IPS-20b (cell line): ENCODE results near the gene BCAS3.

ENCODE experiments used
- H3K27ac ChIP-seq: one replicate; pipeline ENCODE4 v1.5.1; 2013; ENCODE audit warnings: low read length
- H3K27me3 ChIP-seq: 2 replicates; pipeline ENCODE4 v1.6.1; 2013; ENCODE audit warnings: mild to moderate bottlenecking, low read length, inconsistent platforms; ENCODE audit not compliant: insufficient read depth
- H3K36me3 ChIP-seq: 2 replicates; pipeline ENCODE4 v1.6.1; 2013; ENCODE audit warnings: low read depth, mild to moderate bottlenecking, inconsistent platforms, low read length, moderate library complexity; ENCODE audit not compliant: insufficient read depth
- H3K4me1 ChIP-seq: 2 replicates; pipeline ENCODE4 v1.6.1; 2013; ENCODE audit warnings: mild to moderate bottlenecking, control low read depth, inconsistent platforms, low read length, moderate library complexity; ENCODE audit not compliant: insufficient read depth
- H3K4me3 ChIP-seq: 2 replicates; pipeline ENCODE4 v1.5.1; 2013; ENCODE audit warnings: mild to moderate bottlenecking, low read length, inconsistent platforms
- H3K9ac ChIP-seq: 2 replicates; pipeline ENCODE4 v1.6.1; 2013; ENCODE audit warnings: low read depth, mild to moderate bottlenecking, inconsistent platforms, low read length, moderate library complexity
- H3K9me3 ChIP-seq: 2 replicates; pipeline ENCODE4 v1.6.1; 2013; ENCODE audit warnings: mild to moderate bottlenecking, low read depth, low read length, inconsistent platforms; ENCODE audit not compliant: insufficient read depth

BCAS3 gene

GRCh38 chr17:60676758-60677307 is 818 bp upstream of the BCAS3 start:
- Histone ChIP-seq H3K36me3 (no peaks in the 10 kb centered on the region), H3K4me3 (peak overlapping the region; percentile 84), H3K27me3 (no peaks in the 10 kb centered on the region), H3K9ac (peak overlapping the region; percentile 67), H3K9me3 (no peaks in the 10 kb centered on the region), H3K27ac (no peak overlapping the region), H3K4me1 (no peaks in the 10 kb centered on the region)

DNA sequence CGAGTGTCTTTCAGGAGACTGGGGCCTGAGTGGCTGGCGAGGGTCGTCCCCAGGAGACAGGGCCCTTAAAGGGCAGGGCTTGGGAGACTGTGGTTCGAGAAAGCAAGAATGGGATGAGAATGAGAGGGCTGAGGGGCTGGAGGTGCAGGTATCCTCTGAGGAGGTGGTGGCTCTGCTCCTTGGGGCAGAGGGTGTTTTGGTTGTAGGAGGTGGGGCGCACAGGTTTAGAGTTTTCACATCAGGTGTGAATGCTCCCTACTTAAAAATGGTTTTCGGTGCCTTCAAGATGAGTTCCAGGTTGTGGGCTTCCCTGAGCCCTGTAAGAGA is 430 bp downstream of the BCAS3 start:
- H3K36me3 ChIP-seq = no peaks in the 10 kb centered on the region
- peak overlapping the region; percentile 84 for H3K4me3 ChIP-seq
- H3K9ac ChIP-seq = peak overlapping the region; percentile 67; the same call in 1 of the 2 replicates
- no peaks in the 10 kb centered on the region for H3K9me3 ChIP-seq
- no peaks in the 10 kb centered on the region for H3K27me3 ChIP-seq
- H3K4me1 ChIP-seq = no peaks in the 10 kb centered on the region
- no peak overlapping the region for H3K27ac ChIP-seq

DNA sequence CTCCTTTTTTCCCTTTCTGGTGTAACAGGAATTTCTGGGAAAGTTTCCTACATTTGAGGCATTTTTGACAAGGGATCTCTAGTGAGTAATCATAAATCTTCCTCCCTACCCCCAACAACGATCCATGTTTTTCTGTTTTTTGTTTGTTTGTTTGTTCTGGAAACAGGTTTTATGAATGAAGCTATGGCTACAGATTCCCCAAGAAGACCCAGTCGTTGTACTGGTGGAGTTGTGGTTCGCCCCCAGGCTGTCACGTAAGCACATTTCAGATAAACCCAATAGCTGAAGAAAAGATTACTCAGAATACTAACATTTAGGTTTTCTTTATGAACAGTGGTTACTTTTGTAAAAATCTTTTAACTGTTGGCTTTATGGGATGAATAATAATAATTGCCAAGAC is 1.6 kb downstream of the BCAS3 start:
- H3K27ac ChIP-seq = no peak overlapping the region
- H3K27me3 ChIP-seq = no peaks in the 10 kb centered on the region
- H3K4me3 ChIP-seq = no peak overlapping the region
- H3K9ac ChIP-seq = no peak overlapping the region
- no peaks in the 10 kb centered on the region for H3K4me1 ChIP-seq
- H3K36me3 ChIP-seq = no peaks in the 10 kb centered on the region
- H3K9me3 ChIP-seq = no peaks in the 10 kb centered on the region

GRCh38 chr17:60680754-60681153 is 3.1 kb downstream of the BCAS3 start:
- Histone ChIP-seq H3K9me3 (no peaks in the 10 kb centered on the region), H3K27ac (no peak overlapping the region), H3K4me1 (no peaks in the 10 kb centered on the region), H3K36me3 (no peaks in the 10 kb centered on the region), H3K4me3 (no peak overlapping the region), H3K27me3 (no peaks in the 10 kb centered on the region), H3K9ac (no peak overlapping the region)

DNA sequence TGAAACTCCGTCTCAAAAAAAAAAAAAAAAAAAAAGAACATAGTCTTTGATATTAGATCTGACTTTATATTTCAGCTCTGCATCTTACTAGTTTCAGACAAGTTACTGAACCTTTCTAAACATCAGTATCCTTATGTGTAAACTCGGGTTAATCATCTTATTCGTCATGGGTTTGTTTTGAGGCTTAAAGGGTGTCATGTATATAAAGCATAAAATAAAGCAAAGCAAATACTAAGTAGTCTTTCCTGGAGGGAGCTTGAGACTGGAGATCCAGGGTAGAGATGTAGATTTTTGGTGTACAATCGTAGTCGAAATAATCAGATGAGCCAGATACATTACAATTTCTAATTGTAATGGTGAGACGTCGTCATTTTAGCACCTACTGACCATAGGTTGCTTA is 7.8 kb downstream of the BCAS3 start:
- H3K36me3 ChIP-seq = no peaks in the 10 kb centered on the region
- no peaks in the 10 kb centered on the region for H3K27me3 ChIP-seq
- no peak overlapping the region for H3K9ac ChIP-seq
- H3K4me3 ChIP-seq = no peak overlapping the region
- H3K4me1 ChIP-seq = no peaks in the 10 kb centered on the region
- no peaks in the 10 kb centered on the region for H3K9me3 ChIP-seq
- no peak overlapping the region for H3K27ac ChIP-seq

GRCh38 chr17:60695960-60696359 is 18.3 kb downstream of the BCAS3 start:
- H3K9me3 ChIP-seq = no peaks in the 10 kb centered on the region

DNA sequence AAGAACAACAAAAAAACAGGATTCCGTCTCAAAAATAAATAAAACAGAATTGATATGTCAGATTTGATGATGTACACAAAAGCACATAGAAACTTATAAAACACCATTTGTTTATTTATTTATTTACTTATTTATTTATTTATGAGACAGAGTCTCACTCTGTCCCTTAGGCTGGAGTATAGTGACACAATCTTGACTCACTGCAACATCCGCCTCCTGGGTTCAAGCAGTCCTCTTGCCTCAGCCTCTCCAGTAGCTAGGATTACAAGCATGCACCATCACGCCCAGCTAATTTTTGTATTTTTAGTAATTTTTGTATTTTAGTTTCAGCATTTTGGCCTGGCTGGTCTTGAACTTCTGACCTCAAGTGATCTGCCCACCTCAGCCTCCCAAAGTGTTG is 21.4 kb downstream of the BCAS3 start:
- H3K4me1 ChIP-seq = no peaks in the 10 kb centered on the region

More at GRCh38 chr17:60695960-60696359, 18.3 kb downstream of the BCAS3 start:
- H3K4me3 ChIP-seq = no peak overlapping the region
- no peak overlapping the region for H3K9ac ChIP-seq
- no peak overlapping the region for H3K27ac ChIP-seq
- H3K4me1 ChIP-seq = no peaks in the 10 kb centered on the region
- no peaks in the 10 kb centered on the region for H3K27me3 ChIP-seq
- H3K36me3 ChIP-seq = no peaks in the 10 kb centered on the region

GRCh38 chr17:60704170-60704569 is 26.5 kb downstream of the BCAS3 start:
- H3K9me3 ChIP-seq = no peaks in the 10 kb centered on the region
- H3K27me3 ChIP-seq = no peaks in the 10 kb centered on the region
- H3K4me3 ChIP-seq = no peak overlapping the region
- no peaks in the 10 kb centered on the region for H3K4me1 ChIP-seq
- H3K27ac ChIP-seq = no peak overlapping the region
- H3K9ac ChIP-seq = no peak overlapping the region
- H3K36me3 ChIP-seq = no peaks in the 10 kb centered on the region

More for the DNA sequence above, 21.4 kb downstream of the BCAS3 start:
- Histone ChIP-seq H3K27ac (no peak overlapping the region), H3K36me3 (no peaks in the 10 kb centered on the region), H3K9ac (no peak overlapping the region), H3K27me3 (no peaks in the 10 kb centered on the region), H3K9me3 (no peaks in the 10 kb centered on the region), H3K4me3 (no peak overlapping the region)

- H3K9ac ChIP-seq = no peak overlapping the region
- no peaks in the 10 kb centered on the region for H3K9me3 ChIP-seq
- H3K4me3 ChIP-seq = no peak overlapping the region
- H3K27ac ChIP-seq = no peak overlapping the region
- H3K4me1 ChIP-seq = no peaks in the 10 kb centered on the region
- no peaks in the 10 kb centered on the region for H3K36me3 ChIP-seq
- no peaks in the 10 kb centered on the region for H3K27me3 ChIP-seq
Observed at GRCh38 chr17:60712675-60713074, 35.0 kb downstream of the BCAS3 start.

DNA sequence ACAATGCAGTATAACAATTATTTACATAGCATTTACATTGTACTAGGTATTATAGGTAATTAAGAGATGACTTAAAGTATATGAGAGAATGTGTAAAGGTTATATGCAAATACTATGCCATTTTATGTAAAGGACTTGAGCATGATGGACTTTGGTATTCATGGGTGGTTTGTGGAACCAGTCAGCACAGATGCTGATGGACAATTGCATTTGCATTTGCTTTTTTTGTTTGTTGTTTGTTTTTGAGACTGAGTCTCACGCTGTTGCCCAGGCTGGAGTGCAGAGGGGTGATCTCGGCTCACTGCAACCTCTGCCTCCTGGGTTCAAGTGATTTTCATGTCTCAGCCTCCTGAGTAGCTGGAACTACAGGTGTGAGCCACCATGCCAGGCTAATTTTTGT is 36.0 kb downstream of the BCAS3 start:
- Histone ChIP-seq H3K9me3 (no peaks in the 10 kb centered on the region), H3K9ac (no peak overlapping the region), H3K4me3 (no peak overlapping the region), H3K36me3 (no peaks in the 10 kb centered on the region), H3K27ac (no peak overlapping the region), H3K27me3 (no peaks in the 10 kb centered on the region), H3K4me1 (no peaks in the 10 kb centered on the region)

- no peaks in the 10 kb centered on the region for H3K9me3 ChIP-seq
- no peak overlapping the region for H3K4me3 ChIP-seq
- no peaks in the 10 kb centered on the region for H3K4me1 ChIP-seq
- no peaks in the 10 kb centered on the region for H3K27me3 ChIP-seq
- H3K27ac ChIP-seq = no peak overlapping the region
- H3K36me3 ChIP-seq = no peaks in the 10 kb centered on the region
- no peak overlapping the region for H3K9ac ChIP-seq
Observed at GRCh38 chr17:60716766-60717165, 39.1 kb downstream of the BCAS3 start.

DNA sequence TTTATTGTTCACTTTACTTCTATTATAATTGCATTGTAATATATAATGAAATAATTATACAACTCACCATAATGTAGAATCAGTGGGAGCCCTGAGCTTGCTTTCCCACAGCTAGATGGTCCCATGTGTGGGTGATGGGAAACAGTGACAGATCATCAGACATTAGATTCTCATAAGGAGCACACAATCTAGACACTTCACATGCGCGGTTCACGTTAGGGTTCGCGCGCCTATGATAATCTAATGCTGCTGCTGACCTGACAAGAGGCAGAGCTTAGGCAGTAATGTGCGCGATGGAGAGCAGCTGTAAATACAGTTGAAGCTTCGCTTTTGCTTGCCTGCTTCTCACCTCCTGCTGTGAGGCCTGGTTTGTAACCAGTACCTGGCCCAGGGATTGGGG is 40.2 kb downstream of the BCAS3 start:
- H3K4me3 ChIP-seq = no peak overlapping the region

More for the DNA sequence above, 40.2 kb downstream of the BCAS3 start:
- H3K4me1 ChIP-seq = no peaks in the 10 kb centered on the region
- H3K27ac ChIP-seq = no peak overlapping the region
- no peaks in the 10 kb centered on the region for H3K36me3 ChIP-seq
- no peaks in the 10 kb centered on the region for H3K27me3 ChIP-seq
- no peak overlapping the region for H3K9ac ChIP-seq
- H3K9me3 ChIP-seq = no peaks in the 10 kb centered on the region
